GM10847 (cell line): ENCODE results near the gene C2orf81.

Experiments used
- POLR2A ChIP-seq: IDR thresholded peaks from 2 replicates; pipeline ENCODE4 v1.6.1; 2011; ENCODE audit not compliant: insufficient read length; ENCODE audit errors: extremely low read depth

C2orf81 gene

DNA sequence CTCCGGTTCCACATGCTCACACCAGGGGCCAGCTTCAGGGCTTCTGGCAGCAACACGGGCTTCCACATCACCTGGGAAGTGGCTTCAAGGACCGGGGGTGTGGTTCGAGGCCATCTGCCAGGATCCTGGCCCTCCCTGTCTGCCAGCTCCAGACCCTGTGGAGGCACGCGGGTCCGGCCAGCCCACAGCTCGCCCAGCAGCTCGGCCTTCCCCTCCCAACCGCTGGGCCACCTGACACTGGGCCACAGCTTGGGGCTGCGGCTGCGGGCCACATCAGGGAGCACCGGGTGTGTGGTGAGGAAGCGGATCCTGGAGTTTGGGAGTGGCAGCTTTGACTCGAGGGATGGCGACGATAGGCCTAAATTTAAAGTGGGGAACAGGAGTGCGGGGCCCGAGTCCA is 7.0 kb downstream of the C2orf81 start:
- TF ChIP-seq POLR2A = no peak

DNA sequence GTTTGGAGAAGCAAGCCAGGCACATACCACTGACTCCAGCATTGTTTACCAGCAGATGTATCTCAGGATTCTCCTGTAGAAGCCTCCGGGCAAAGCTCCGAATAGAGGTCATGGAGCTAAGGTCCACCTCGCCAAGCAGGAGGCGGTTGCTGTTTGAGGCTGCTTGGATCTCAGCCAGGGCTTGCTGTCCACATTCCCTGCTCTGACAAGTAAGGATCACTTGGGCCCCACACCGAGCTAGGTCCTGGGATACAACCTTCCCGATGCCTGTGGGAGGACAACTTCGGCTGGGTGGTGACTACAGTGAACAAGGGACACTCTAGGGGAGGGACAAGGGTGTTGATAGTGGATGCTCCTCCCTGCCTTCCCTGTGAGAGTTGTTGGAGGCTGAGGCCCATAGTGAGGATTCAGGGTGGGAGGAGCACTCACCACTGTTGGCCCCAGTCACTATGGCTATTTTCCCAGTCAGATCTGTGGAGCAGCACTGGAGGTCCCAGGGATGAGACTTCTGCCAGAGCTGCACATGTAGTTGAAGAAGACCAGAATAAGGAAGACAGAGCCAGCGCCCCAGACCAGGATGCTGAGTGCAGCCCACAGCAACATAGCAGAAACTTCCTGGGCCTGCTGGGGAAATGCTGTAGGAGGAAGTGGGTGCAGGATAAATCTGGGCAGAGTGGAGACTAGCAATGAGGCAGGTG is 8.3 kb downstream of the C2orf81 start:
- TF ChIP-seq POLR2A = no peak

DNA sequence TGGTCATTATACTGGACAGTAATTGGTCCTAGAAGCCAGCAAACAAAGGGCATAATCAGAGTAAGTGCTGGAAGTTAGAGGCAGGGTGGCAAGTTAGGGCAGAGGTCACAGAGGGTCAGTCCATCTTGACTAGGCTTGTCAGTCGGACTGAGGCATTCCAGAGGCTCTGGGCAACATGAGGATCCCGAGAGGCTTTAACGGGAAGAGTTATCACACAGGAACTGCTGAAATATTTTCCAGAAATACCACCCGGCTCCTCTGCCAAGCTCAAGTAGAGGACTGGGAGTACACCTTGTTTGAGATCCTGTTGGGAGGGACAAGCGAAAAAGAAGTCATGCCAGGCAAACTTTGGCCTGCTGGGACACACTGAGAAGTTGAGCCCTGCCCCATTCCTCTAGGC is 13.7 kb downstream of the C2orf81 start:
- no peak for TF ChIP-seq POLR2A

DNA sequence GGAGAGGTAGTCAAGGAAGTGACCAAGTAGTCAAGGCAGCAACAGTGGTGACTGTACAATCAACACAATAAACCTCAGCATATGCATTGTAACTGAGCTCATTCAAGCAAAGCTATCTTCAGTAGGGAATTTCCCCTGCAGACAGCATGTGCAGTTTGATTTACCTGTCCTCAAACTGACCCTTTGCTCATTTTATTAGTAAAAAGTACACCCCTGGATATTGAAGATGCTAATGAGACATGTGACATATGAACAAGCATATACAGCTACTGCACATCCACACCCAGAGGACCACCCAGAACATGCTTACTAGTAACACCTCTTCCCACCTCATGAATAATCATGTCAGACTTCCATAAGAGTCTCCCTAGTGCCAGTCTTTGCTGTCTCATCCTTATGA is 15.4 kb downstream of the C2orf81 start:
- TF ChIP-seq POLR2A = no peak

DNA sequence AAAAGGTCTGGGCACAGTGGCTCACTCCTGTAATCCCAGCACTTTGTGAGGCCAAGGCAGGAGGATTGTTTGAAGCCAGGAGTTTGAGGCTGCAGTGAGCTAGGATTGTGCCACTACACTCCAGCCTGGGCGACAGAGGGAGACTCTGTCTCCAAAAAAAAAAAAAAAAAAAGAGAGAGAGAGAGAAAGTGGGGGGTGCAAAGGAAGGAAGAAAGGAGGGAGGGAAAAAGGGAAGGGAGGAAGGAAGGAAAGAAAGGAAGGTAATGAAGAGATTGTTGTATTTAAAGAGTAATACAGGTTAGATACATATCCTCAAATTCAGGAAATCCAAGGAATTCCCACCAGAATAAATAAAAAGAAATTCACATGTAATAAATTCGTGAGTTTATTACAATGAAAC is 19.5 kb downstream of the C2orf81 start:
- no peak for TF ChIP-seq POLR2A

DNA sequence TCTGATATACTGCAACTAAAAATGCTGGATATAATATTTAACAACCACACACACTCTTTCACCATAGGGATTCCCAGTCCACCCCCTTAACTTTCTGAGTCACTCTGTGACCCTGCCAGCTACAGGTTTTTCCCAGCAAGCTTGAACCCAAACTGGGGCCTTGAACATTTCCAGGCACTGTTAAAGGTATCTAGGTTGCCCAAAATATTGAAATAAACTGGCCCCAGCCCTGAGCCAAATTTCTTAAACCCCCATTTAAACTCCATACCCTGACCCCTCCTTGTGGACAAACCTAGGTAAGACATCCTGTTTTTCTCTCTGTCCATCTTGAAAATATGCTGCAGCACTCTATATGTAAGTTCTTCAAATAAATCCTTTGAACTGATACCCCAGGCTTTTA is 21.6 kb downstream of the C2orf81 start:
- no peak for TF ChIP-seq POLR2A

DNA sequence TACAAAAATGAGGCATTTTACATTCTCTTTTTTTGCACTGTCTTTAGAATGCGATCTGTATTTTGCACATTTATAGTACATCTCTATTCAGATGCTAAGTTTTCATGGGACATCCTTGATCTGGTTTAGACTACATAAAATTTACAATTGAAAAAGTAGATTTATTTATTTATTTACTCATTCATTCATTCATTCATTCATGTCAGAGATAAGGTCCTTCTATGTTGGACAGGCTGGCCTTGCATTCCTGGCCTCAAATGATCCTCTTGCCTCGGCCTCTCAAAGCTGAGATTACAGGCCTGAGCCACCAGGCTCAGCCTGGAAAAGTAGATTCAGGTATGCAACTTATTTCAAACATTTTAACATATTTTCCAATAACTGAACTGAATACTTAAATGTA is 25.3 kb downstream of the C2orf81 start:
- no peak for TF ChIP-seq POLR2A

DNA sequence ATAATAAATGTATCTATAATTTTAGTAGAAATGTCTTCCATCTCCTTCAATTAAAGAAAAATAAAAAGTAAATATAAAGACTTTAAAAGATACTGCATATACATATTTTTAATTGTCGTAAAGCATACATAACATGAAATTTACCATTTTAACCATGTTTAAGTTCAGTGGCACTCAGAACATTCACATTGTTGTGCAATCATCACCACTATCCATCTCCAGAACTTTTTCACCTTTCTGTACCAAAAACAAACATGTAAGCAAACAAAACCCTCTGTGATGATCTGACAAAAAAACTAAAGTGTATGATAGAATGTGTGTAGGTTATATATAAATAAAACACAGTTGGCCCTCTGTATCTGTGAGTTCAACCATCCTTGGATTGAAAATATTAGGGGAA is 27.9 kb downstream of the C2orf81 start:
- no peak for TF ChIP-seq POLR2A

DNA sequence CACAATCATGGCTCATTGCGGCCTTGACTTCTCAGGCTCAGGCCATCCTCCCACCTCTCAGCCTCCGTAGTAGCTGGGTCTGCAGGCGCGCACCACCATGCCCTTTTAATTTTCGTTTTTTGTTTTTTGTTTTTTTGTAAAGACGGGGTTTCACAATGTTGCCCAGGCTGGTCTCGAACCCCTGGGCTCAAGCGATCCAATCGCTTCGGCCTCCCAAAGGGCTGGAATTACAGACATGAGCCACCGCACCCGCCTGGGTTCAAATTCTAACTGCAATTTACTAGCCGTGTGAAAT is 29.0 kb downstream of the C2orf81 start:
- no peak for TF ChIP-seq POLR2A

DNA sequence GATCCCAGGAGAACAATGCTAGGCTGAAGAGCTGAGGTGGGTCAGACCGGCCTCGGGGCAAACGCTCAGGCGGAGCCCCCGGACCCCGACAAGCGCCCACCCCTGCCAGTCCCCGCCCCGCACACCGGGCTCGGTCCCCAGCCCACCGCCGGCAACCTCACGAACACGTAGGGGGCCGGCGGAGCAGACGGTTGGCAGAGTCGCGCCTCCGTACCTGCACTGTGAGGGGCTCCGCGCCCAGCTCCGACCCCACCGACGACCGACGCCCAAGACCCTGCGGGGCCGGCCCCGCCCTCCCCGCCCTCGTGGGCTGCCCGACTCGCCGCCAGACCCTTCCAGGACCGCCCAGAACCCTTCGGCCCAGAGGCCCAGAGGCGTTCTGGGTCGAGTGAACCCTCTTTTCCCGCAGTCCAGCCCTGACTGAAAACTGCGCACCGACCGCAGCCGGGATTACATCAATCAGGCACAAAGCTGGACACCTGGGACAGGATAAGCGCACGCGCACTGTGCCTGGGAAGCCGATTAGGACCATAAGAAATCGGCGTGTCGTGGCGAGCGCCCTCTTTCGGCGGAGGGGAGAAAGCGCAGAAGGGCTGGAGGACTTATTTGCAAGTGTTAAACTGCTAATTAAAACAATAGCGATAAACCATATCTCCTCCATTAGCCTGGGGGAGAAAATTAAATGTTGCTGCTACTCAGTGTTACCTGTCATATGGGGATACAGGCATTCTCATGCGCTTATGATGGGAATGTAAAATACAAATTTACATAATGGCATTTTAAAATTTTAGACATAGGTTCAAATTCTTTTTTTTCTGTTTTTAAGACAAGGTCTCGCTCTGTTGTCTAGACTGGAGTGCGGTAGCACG is 29.6 kb downstream of the C2orf81 start:
- peak; percentile 59 for TF ChIP-seq POLR2A

DNA sequence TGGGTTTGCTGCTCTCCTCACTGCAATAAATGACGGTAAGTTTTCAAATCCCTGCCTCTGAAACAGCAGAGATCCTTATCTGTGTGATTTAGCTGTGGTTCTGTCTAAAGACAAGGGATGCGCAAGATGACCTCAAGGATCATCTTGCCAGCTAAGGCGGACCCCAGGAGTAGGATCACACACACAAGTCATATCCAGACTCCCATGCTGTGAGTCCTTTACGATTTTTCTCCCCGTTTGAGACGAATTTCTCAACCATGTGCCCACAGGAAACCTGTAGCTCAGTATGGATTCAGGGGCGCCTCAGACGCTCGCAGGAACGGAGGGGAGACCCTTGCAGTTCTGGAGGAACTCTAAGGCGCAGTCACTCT is 30.2 kb downstream of the C2orf81 start:
- TF ChIP-seq POLR2A = no peak

DNA sequence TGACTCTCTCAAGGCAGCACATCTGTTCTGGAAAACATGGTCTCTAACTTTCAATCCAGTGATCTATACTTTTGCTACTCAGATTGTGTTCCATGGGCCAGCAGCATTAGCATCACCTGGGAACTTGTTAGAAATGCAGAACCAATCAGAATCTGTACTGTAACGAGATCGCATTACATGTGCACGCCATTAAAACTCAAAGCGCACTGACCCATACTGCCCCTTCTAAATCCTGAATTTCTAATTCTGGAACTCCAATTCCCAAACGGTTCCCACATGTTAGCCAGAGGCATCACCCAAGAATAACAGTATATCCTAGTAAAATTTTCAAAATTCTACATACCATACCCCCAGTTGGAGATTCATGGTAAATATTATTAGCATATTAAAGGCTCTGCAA is 30.8 kb downstream of the C2orf81 start:
- TF ChIP-seq POLR2A = no peak

DNA sequence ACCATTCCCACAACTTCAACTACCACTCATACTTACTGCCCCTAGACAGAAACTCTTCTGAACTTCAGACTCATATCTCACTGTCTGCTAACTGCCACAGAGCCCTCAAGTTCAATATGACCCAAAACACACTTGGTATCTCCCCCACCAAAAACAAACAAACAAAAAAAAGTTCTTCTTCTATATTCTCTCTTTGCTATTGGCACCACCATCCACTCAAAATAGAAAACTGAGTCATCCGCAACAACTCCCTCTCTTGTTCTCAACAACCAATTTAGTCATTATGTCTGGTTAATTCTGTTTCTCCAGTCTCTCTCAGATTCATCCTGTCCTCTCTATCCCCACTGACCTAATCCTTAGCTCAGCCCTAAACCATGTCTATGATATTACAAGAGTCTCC is 34.1 kb downstream of the C2orf81 start:
- no peak for TF ChIP-seq POLR2A

DNA sequence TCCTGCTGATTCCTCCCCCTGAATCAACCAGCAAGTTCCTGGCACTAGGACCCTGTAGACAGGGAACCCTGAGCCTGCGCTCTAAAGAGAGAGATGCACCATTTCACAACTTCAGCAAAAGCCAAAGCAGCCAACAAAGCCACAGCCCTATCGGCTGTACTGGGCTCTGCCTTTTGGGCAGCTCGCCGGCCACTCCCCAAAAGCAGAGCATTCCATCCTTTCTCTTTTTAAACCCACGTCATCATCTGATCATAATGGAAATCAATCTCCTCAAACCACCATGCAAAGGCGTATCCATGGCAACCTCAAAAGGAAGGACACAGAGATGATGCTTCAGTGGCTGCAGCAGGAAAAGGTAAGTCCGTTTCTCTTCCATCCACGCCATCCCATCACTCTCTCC is 36.0 kb downstream of the C2orf81 start:
- TF ChIP-seq POLR2A = no peak

DNA sequence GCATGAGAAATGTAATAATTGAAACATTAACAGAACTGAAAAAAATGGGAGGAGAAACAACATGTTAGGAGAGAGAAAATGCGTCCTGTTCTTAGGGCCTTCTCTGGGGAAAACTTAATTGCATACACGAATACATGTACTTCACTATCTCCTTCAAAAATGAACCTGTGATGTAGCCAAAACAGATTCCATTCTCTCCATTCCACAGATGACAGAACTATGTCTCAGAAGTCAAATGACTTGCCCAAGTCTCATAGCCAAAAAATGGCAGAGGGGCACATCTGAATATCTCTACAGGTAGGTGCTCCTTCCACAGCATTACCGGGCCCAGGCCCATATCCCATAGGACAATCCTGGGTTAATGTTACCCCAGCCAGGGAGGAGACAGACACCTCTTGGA is 37.4 kb downstream of the C2orf81 start:
- no peak for TF ChIP-seq POLR2A

DNA sequence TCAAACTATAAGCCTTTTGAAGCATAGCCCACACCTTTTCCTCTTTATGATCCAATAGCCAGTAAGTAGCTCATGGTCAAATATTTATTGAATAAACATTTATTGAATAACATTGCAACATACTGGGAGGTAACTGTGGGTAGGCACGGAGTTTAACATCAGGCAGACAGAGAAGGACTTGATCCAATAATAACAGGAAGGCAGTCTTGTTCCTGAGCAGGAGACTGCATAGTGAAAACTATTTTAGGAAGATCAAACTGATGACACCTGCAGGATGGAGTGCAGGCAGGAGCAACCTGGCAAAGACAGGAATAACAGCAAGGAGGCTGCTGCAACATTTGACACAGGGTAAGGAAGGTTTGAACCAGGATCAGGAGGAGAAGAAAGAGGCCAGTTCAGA is 38.2 kb downstream of the C2orf81 start:
- no peak for TF ChIP-seq POLR2A

DNA sequence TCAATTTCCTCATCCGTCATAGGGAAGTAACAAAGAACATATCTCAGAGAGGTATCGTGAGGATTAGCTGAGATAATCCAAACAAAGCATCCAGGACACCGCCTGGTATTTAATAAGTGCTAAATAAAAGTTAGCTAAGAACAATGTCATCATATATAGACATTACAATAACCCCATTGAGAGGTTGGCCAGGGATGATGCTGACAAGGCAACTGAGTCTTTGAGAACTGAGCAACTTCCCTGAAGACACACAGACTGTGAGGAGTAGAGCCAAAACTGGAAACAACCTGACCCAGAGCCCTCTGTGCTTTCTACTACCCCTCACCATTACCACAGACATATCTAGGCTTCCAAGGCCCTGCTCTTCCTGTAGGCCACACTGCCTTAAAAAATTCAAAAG is 39.7 kb downstream of the C2orf81 start:
- no peak for TF ChIP-seq POLR2A
